Fibroblast of lung (primary cell): ENCODE data around the gene HAO1.
"Not testable (repeated sequence)": the region's sequence is repeated elsewhere in the genome, so short reads cannot be mapped to it uniquely, and the experiment has no call there.

Experiments
- CTCF ChIP-seq, 2 donors: IDR thresholded peaks in 1 of 2; conservative IDR thresholded peaks in 1 of 2; 1 replicate in 1 of 2; 2 replicates in 1 of 2; pipeline ENCODE4 v1.5.1; 2011 to 2012; ENCODE audit warnings: low read length in 2 of 2, control low read depth in 1 of 2, inconsistent platforms in 1 of 2, low read depth in 1 of 2, mild to moderate bottlenecking in 1 of 2
- EZH2 ChIP-seq: IDR thresholded peaks from 2 replicates; pipeline ENCODE4 v1.5.1; 2012; ENCODE audit warnings: low read length, control low read depth, mild to moderate bottlenecking; ENCODE audit errors: missing control alignments

- not testable (repeated sequence) for TF ChIP-seq CTCF (conservative IDR thresholded peaks at IDR 0.05 in 1 of 2, IDR thresholded peaks at IDR 0.05 in 1 of 2; ENCODE audit: low read depth in 1 of 2, low read length in 2 of 2); EZH2
Measured at GRCh38 chr20:7834441-7834840, 105.8 kb downstream of the HAO1 start.
